NCI-H748 (cell line): ENCODE results near the gene TCAIM.
"Not testable (repeated sequence)": the region's sequence is repeated elsewhere in the genome, so short reads cannot be mapped to it uniquely, and the experiment has no call there.

Experiments used
- DNase-seq: peaks from one replicate; lab custom pipeline; 2025; ENCODE audit not compliant: unreplicated experiment; lab: John Stamatoyannopoulos, UW

Gene TCAIM

DNA sequence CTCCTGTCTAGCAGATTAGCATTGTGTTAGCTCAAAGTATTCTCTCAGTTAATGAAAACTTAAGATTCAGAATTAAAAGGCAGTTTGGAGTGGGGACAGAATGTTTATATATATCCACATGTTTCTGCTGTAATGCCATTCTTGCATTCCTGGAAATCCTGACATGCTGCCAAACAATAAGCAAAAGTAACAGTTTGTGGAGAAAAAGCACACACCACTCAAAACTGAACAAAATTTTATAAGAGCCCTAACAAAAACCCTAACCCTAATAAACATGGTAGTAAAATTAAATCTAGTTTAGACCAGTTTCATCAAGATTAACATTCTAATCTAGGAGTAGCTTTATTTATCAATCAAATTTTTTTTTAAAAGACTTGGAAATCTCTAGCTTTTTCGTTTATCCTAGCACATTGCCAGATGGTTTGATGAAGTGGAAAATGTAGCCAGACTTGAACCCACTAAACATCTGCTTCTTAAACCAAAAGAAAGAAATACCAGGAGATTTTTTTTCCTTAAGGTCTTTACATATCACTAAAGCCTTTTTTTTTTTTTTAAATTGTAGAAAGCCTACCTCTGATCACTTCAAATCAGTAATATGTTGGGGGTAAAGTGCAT lies 3.7 kb downstream of the TCAIM start:
- DNase-seq: no peak

DNA sequence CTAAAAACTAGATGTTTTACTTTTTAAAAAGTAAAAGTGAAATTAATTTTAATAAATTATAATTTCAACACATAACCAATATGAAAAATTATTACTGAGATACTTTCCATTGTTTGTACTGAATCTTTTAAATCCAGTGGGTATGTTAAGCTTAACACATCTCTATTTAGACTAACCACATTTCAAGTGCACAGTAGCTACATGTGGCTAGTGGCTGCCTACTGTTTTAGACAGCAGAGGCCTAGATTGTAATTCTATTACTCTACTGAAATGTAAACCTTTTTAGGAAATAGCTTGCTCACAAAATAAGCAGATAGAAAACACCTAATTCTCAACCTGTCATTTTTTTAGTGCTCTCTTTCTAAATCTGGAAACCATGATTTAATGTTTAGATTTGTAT lies 4.9 kb downstream of the TCAIM start:
- DNase-seq: no peak

GRCh38 chr3:44346590-44346989 lies 8.0 kb downstream of the TCAIM start:
- not testable (repeated sequence) for DNase-seq

DNA sequence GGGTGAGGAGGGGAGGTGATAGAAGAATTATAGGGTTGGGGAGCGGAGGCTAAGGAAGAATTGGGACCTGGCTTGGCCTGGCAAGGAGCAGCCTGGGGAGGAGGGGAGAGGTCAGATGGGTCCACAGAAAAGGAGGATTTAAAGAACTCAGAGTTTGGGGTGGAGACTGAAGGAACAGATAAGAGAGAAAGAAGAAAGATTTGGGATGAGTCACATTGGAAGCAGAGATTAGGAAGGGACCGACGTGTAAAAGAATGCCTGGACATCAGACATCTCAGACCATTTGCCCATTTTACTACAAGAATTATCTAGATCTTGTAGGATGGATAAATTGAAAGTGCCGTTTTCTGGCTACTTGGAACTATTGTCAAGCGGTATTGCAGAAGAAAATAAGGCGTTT lies 10.4 kb downstream of the TCAIM start:
- no peak for DNase-seq

- no peak for DNase-seq
These were observed 14.9 kb downstream of the TCAIM start for GRCh38 chr3:44353355-44353924.

GRCh38 chr3:44355362-44356033 lies 16.9 kb downstream of the TCAIM start:
- DNase-seq: no peak

- no peak for DNase-seq
These were observed 20.7 kb downstream of the TCAIM start for GRCh38 chr3:44359146-44359751.

- no peak for DNase-seq
These were observed 25.0 kb downstream of the TCAIM start for GRCh38 chr3:44363591-44363990.

DNA sequence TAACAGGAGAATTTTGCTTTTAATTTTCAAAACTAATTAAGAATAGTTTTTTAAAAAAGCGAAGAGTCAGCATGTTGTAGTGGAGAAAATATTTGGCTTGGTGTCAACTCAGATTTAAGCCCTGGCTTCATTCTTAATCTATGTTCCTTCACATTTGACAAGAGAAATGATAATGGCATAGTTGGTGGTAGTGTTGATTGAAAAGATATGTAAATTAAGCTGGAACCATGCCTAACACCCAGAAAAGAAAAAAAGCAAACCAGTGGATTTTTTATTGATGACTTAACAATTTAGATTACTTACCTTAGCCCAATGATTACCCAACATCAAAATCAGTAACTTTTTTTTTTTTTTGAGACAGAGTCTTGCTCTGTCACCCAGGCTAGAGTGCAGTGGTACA lies 27.4 kb downstream of the TCAIM start:
- no peak for DNase-seq

- DNase-seq: no peak
These were observed 36.9 kb downstream of the TCAIM start for GRCh38 chr3:44375450-44375849.

DNA sequence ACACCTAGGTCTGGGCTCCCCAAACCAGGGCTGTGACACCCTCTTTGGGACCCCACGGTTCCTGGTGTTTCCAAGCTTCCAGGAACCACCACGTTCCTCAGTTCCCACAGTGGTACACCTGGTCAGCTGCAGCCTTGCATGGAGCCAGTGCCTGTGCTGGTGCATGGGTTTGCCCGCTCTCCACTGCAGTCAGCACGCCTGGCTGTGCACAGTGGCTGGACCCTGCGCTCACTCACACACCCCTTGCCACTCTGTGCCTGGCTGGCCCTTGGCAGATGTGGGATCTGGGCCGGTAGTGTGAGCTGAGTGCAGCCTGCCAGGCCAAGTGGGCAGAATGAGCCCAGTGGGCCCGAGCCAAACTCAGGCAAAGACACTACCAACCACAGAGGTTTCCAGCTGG lies 48.8 kb downstream of the TCAIM start:
- DNase-seq: no peak

GRCh38 chr3:44392489-44392888 lies 53.9 kb downstream of the TCAIM start:
- DNase-seq: no peak

DNA sequence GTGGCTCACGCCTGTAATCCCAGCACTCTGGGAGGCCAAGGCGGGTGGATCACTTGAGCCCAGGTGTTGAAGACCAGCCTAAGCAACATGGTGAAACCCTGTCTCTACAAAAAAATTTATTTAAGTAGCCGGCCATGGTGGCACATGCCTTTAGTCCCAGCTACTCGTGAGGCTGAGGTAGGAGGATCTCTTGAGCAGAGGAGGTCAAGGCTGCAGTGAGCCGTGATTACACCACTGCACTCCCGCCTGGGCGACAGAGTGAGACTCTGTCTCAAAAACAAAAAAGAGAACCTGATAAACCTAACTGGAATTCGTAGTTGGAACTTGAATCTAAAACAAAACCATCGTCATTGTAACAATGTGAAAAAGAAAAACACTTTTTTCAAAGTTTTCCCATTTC lies 57.1 kb downstream of the TCAIM start:
- no peak for DNase-seq

DNA sequence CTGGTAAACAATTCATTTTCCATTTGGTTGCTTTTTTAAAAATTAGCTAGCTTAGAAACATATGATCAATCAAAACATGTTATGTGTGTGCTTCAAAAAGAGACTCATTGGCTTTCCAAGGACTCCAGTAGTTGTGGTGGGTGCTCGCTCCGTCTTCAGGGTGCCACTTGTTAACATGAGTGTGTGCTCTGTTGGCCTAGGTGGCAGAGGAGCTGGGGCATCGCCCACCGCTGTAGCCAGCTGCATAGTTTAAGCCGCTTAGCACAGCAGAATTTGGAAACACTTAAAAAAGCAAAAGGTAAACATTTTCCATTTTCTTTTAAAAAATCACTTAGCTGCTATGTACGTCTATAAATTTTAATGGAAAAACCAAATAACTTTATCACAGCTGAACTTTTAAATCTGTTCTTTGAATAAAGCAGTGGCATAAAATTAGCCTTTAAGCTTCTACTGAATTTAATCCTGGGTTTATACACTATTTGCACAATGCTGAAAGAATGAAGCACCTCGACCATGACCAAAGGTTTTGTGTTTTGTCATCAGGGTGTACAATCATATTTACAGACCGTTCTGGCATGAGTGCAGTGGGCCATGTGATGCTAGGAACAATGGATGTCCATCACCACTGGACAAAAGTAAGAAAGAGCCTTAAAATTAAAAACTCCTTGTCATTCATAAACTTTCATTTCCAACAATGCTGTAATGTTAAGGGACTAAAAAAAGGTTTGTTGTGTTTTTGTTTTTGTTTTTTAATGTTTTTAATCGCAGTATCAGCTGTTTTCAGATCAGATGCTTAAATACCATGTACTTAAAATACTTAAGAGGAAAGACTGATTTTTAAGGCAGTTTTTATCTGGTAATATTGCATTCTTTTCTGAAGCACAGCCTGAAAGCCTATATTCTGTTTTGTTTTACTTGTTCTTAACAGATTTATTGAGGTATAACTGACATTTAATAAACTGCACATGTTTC lies 57.9 kb downstream of the TCAIM start:
- DNase-seq: peak; percentile 2

- not testable (repeated sequence) for DNase-seq
These were observed 59.7 kb downstream of the TCAIM start for GRCh38 chr3:44398271-44398670.

- DNase-seq: no peak
These were observed 60.3 kb downstream of the TCAIM start for GRCh38 chr3:44398853-44399252.

DNA sequence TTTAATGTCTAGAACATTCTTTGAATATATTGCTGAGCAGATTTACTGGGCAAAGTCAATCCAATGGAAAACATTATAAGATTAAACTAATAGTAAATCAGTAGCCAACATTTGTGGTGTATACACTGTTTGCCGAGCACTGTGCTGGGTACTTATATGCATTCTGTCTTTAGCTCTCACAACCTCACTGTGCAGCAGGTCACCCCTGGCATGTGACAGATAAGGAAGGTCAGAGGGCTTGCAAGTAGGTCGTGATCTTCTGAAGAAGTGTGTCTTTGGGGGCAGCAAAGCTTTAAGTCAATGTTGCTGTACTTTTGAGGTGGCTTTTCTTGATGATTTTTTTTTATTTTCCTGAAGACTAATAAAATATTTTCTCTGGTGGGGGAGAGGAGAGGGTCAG lies 62.2 kb downstream of the TCAIM start:
- no peak for DNase-seq

- DNase-seq: no peak
These were observed 64.0 kb downstream of the TCAIM start for GRCh38 chr3:44402548-44402947.

GRCh38 chr3:44409640-44410410 lies 71.3 kb downstream of the TCAIM start:
- no peak for DNase-seq

- DNase-seq: no peak
These were observed 72.6 kb downstream of the TCAIM start for GRCh38 chr3:44411031-44411645.
